ENCODE measurements around the gene IRF6.
A peak's percentile ranks its signal among the peaks of the same experiment; 100 is the strongest.

The IRF6 gene

DNA sequence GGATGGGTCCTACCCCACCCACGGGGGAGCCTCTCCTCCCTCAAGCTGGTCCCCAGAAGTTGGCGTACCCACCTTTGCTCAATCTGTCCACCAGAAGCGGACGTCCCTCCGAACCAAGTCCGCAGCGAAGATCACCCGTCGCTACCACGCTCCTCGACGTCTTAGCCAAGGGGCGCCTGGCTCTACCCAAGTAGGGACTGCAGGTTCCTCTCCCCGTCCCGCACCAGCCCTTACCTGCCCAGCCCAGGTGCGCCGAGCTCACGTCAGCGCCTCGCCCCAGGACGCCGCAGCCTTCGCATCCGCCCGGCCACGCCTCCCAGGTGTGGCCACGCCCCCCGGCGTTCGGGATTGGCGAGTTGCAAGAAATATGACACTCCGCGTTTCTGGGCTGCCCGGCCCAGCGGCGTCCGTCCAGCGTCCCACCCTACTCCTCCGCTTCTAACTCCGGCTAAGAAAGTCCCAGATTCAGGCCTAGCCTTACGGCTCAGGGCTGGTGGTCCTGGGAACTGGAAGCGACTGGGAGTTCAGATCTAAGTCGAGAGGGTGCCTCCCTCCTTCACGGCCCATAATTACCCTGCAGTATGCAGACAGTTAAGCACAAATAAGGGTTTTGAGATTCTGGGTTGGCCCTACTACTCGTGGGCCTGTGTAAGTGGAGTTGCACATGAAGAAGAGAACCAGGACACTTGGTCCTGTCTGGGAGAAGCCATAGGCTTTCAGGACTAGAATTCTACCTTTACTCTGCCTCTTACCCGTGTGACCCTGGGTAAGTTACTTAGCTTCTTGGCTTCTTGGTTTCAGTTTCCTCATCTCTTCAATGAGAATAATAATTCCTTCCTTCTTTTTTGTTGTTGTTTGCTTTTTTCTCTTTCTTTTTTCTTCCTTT lies at the start of gene IRF6:
Gene IRF6, minus strand, starts transcription at position 268 of the 886 bp plus-strand sequence. CDS start 4,729 bp downstream, outside the sequence.
- peak; percentile 24 for DNase-seq

- DNase-seq: no peak
Measured at GRCh38 chr1:209855623-209856022, 49.7 kb upstream of the IRF6 start.

GRCh38 chr1:209855006-209855405 lies 49.1 kb upstream of the IRF6 start:
- no peak for DNase-seq

DNA sequence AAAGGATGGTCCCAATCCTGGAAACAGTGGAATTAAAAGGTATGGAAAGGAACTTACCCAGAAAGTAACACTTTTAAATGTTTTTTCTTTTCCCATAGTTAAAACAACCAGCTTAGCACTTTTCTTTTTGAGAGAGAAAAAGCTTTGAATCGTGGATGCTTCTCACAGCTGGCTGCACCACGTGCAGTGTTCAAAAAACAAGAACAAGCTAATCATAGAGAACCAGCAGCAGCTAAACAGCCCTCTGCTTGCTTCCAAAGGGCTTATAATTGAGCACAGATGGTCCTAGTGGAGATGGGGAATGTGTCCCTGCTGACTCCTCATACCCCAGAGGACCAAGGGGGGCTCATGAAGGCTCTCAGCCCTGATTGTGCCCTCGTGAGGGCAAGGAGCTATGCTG lies 48.3 kb upstream of the IRF6 start:
- DNase-seq: no peak

- no peak for DNase-seq
Measured at GRCh38 chr1:209853676-209854075, 47.7 kb upstream of the IRF6 start.

- DNase-seq: peak; percentile 37
Measured at GRCh38 chr1:209850342-209850979, 44.5 kb upstream of the IRF6 start.

DNA sequence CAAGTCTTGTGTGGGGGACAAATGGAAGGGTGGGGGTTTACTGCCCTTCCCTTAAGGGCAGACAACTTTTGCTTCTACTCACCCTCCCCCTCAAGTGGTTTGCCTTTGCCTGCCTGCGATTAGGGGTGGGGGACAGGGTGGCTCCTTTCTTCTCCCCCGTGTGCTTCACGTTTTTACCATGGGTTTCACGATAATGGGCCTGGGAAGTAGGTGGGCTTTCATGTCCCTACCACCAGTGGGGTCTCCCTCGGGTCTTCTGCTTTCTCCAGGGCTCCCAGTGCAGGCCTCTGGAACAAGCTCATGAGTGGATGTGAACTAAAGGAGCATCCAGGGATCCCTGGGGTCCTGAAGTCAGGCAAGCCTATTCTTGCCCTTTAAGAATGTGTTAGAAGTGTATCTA lies 43.4 kb upstream of the IRF6 start:
- DNase-seq: no peak

DNA sequence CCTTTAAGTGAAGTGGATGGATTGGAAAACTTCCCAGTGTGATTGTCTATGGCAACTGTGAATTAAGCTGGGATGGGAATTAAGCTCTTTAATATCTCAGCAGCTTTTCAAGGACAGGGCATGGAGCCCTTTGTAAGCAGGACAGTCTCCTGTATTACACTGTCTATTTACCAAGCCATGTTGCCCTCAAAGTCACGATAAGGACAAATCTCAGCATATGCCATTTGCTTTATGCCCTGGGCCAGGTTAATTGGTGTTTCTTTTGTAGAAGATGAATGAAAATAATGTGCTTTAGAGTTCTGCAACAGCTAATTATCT lies 39.4 kb upstream of the IRF6 start:
- DNase-seq: no peak

DNA sequence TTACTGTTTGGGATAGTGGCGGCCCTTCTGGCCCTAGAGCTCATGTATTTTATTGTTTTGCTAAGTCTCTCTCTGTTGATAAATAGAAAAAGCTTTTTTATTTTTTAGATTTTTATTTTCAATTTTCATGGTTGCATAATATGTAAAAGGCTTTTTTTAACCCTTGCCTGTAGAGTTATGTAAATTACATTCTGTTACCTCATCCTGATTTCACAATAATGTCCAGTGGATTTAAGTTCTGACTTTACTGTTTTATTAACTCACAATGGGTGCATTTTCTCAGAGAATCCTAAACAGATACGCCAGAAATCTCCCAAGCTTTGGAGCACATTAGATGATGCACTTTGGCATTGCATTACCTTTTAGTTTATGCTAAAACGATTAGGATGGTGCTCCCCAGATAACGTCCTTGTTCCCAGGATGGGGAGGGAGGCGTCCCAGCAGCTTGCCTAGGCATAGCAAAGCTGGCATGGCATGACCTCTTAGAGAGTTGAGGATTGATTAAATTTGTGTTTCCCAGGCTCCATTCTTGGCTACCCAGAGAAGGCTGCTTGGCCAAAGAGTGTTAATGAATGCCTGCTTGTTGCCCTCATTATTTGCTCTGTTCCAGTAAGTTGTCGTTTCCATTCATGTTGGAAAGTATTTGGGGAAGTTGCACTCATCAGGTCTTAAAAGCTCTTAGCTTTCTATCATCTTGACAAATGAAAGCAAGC lies 38.9 kb upstream of the IRF6 start:
- no peak for DNase-seq

DNA sequence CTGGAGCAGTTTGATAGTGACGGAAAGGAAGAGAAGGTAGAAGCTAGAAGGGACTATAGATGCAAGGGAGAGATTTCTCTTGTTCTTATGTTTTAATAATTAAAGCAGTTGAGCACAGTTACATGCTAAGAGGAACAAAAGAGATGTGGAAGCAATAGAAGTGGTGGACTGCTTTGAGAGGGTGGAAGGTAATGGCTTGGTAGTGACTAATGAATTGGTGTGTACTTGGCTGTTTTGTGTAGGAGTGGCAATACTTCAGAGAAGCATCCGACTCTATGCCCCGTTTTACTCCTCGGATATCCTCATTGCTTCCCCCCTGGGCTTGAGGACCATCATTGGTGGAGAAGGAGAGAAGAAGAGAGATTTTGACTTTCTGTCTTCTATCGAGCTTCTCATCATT lies 34.7 kb upstream of the IRF6 start:
- no peak for DNase-seq

GRCh38 chr1:209839875-209840546 lies 34.1 kb upstream of the IRF6 start:
- peak; percentile 8 for DNase-seq

- no peak for DNase-seq
Measured at GRCh38 chr1:209838537-209838936, 32.6 kb upstream of the IRF6 start.

DNA sequence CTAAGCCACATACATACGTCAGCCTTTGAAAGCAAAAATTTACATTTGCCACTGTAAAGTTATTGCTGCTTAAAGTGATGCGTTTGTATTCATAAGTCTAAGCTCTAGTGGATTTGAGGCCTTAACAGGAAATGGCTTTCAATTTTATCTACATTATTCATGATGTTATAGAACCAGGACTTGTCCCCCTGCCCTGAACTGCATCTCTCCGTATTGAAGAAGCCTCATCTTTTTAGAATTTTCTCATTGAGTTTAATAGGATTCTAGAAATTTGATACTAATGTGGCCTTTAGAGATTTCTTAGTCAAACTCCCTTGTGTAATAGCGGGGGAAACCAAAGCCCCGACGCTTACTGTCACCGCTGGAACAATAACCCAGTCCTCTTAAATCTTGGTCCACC lies 31.7 kb upstream of the IRF6 start:
- DNase-seq: no peak

DNA sequence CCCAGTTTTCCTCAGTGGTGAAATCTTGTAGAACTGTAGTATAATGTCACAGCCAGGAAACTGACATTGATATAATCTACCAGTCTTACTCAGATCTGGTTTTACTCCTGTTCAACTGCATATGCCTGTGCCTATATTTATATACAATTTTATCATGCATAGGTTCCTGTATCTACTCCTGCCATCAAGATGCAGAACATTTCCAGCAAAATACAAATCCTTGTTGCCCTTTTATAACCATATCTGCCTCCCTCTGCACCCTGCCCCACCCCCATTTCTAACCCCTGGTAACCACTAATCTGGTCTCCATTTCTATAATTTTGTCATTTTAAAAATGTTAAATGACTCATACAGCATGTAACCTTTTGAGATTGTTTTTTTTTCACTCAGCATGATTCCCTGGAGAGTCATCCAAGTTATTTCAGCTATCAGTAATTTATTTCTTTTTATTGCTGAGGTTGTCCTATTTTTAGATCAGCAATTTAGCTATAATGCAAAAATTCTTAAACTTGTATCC lies 29.9 kb upstream of the IRF6 start:
- peak; percentile 39 for DNase-seq

DNA sequence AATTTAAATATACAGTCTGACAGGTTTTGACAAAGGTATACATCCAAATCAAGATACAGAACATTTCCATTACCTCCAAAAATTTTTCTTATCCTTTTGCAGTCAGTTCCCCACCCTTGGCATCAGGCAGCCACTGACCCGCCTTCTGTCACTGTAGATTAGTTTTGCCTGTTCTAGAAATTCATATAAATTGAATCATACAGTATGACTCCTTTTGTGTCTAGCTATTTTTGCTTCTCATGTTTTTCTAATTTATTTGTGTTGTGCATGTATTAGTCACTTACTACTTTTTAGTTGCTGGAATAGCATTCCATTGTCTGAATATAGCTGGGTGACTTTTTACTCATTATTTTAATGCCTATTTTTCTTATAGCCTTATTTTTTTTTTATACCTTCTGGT lies 25.7 kb upstream of the IRF6 start:
- no peak for DNase-seq

- no peak for DNase-seq
Measured at GRCh38 chr1:209830722-209831121, 24.8 kb upstream of the IRF6 start.

DNA sequence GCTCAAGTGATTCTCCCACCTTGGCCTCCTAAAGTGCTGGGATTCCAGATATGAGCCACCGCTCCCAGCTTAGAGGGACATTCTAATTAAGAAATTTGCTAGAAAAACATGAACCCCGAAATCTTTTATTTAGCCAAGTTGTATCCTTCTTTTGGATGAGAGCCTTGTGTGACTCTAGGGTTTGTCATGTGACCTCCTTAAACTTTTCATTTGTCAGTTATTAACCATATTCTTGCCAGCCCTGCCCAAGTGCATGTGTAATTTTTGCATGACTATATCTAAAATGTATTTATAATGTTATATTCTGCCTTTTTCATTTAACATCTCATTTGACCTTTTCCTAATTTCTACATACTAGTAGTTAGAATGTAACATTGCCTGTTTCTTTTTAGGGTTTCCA lies 23.8 kb upstream of the IRF6 start:
- DNase-seq: no peak

DNA sequence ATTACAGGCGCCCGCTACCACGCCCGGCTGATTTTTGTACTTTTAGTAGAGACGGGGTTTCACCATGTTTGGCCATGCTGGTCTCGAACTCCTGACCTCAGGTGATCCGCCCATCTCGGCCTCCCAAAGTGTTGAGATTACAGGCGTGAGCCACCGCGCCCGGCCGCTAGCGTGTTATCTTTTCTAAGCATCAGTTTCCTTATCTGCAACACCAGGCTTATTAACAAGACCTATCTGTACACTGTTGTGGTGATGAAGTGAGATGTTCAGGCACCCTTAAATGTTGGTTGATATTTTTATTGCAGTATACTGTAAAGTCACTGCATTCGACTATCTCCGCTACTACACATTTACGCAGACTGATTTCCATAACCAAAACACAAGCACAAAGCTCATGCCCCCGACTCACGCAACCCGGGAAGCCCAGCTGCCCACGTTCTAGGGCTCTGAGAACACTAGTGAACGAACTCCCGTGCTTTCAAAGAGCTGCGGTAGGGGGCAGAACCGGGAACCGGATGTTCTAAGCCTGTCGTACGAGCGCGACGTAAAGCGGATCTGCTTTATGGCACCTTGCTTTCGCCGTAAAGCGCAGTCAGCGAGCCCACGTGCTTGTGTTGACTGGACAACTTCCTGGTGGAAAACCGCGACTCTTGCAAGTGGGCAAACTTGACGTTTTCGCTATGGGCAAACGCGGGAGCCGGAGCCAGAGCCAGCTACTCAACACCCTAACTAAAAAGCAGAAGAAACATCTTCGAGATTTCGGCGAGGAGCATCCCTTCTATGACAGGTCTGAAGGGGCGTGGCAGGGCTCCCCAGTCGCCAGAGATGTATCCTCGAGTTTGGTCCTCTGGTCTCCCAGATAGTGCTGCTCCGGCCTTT lies 21.7 kb upstream of the IRF6 start, which contains the start of gene UTP25:
Gene UTP25, plus strand, starts transcription at position 589 of the 879 bp plus-strand sequence. Its CDS starts 92 bp downstream, at position 681.
- DNase-seq: peak; percentile 95

DNA sequence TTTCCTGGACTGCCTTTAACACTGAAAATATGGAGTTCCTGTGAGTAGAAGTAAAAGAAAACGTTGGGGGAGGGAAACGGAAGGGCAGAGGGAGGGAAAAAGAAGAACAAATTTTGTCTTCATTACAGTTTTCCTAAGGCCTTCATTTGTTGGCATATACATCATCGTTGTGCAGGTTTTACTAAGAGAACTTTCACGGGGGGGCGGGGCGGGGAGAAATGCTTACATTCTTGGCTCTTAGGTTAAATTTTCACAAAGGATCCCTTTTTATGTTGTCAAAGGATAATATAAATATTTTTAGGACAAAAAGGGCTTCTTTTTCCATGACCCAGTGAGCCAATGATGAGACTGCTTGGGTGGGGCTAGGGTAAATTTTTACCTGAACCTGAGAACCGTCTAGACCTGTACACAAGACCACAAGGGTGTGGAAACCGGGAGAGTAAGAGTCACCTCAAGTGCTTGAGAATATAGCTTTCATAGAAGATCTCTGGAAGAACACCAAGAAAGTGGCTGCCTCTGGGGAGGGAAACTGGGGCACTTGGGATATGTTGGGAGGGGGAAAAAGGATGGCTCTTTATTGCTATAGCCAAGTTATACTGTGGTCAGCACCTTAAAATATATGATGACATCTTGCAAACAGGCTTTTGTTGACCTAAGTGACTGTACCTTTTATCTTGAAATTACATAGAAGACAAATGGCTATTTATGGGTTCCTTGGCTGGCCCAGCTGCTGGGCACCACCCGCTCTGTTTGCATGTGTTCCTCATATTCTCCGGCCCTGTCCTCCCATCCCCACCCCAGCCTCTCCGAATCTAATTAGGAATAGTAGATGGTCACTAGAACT lies 19.9 kb upstream of the IRF6 start:
- no peak for DNase-seq

DNA sequence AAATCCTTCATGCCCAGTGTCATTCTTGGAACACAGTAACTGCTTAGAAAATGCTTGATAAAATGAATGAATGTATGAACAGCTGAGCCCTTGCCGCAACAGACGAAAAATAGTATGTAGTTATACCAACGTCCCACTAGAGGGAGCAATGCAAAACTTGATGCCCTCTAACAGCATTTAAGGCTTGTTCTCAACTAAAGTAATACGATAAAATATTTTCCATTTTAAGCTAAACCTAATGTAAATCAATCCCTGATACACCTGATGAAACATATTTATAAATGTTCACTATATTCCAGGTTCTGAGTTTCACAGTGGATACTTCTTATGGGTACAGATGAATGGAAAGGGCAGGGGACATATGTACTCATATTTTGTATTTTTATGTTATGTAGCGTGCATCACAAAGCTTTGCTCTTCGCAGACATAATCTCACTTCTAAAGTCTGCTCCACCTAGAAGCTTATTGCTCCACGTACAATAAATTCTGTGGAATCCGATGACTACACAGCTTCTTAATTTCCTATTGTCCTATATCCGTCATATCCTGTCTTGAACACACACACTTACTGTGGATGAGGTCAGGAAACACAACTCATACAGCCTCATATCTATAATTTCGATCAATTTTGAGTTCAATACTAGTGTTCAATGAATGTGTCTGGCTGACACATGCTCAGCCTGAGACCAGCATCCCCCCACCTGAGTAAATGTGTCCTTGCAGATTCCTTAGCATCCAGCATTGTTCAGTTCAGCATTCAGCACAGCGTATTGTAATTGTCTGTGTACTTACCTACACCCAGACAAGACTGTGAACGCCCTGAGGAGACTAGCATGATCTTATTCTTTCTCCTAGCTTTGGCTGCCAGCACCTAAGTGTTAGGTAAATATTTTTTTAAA lies 17.4 kb upstream of the IRF6 start:
- DNase-seq: peak; percentile 61
